Measurements from ENCODE around the gene GALNT1.

The GALNT1 gene

DNA sequence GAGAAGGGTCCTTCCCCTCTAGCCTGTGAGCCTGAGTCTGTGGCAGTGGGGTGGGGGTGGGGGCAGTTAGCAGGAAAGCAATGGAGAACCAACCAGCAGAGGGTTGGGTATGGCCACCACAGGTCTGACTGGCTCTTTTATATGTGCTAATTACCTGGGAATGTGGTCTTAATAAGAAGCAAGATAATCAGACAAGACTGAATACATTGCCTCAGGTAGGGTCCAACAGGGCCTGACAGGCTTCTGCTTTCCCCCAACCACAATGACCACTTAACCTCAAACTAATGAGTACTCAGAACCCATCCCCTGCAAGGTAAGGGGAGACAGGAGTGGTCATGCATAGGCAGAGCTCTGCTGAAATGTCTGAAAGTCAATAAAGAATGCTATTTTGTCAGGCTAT, 39.2 kb upstream of the GALNT1 start:
- H3K27ac ChIP-seq (ENCODE audit: low read depth, low read length): no peak overlapping the region
- H3K27me3 ChIP-seq (ENCODE audit: low read length): no peaks in the 10 kb centered on the region
- TF ChIP-seq, protein P1, sequence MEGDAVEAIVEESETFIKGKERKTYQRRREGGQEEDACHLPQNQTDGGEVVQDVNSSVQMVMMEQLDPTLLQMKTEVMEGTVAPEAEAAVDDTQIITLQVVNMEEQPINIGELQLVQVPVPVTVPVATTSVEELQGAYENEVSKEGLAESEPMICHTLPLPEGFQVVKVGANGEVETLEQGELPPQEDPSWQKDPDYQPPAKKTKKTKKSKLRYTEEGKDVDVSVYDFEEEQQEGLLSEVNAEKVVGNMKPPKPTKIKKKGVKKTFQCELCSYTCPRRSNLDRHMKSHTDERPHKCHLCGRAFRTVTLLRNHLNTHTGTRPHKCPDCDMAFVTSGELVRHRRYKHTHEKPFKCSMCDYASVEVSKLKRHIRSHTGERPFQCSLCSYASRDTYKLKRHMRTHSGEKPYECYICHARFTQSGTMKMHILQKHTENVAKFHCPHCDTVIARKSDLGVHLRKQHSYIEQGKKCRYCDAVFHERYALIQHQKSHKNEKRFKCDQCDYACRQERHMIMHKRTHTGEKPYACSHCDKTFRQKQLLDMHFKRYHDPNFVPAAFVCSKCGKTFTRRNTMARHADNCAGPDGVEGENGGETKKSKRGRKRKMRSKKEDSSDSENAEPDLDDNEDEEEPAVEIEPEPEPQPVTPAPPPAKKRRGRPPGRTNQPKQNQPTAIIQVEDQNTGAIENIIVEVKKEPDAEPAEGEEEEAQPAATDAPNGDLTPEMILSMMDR (IDR thresholded peaks at IDR 0.05; ENCODE audit: insufficient read depth, low read length, poor library complexity, severe bottlenecking): no peak
- no peak for TF ChIP-seq EZH2phosphoT487 (conservative IDR thresholded peaks at IDR 0.05; ENCODE audit: low read length)
- H2AFZ ChIP-seq (ENCODE audit: low read depth, low read length, severe bottlenecking): no peak overlapping the region
- no peaks in the 10 kb centered on the region for H3K79me2 ChIP-seq (ENCODE audit: insufficient read depth, low read length)
- H3K9ac ChIP-seq (ENCODE audit: low read length): no peak overlapping the region
- H3K9me2 ChIP-seq (replicated peaks; ENCODE audit: insufficient read depth, low read length): no peaks in the 10 kb centered on the region
- no peak overlapping the region for H3K4me3 ChIP-seq (ENCODE audit: insufficient read depth, low read length, poor library complexity, severe bottlenecking)
- H3K4me2 ChIP-seq (ENCODE audit: low read depth, low read length, poor library complexity, severe bottlenecking): no peak overlapping the region
- H3F3A ChIP-seq (ENCODE audit: insufficient read depth): no peaks in the 10 kb centered on the region
- no peaks in the 10 kb centered on the region for H4K20me1 ChIP-seq (ENCODE audit: low read depth, low read length)
- no peaks in the 10 kb centered on the region for H3K36me3 ChIP-seq (ENCODE audit: low read length)
- H3K9me3 ChIP-seq (ENCODE audit: insufficient read depth, low read length): peaks cover 5% of the 10 kb centered on the region; the same call in 1 of the 2 replicates

DNA sequence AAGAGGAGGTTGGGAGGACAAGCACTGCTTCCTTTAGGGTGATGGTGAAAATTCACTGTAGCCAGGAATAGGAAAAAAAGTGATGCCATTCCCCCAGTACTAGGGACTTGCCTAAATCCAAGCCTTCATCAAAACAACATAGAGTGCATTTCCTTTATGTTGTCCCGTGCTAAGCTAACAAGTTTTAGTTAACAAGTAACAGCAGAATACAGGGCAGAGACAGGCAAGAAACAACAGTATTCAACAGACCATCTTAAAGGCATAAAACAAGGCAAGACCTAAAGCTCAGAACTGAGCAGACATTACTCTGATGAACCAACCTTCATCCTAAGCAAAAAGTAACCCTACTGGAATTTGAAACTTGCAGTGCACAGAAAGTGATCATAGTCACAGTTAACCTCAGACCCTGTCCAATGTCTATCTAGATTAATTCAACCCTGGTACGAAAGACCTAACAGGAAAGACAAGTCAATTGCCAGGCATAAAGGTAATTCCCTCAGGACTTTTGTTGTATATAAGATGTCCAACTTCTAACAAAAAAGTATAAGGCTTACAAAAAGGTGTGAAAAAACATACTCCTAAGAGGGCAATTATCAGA, 34.4 kb upstream of the GALNT1 start:
- H3K27me3 ChIP-seq (ENCODE audit: low read length): no peaks in the 10 kb centered on the region
- TF ChIP-seq, protein P1 (IDR thresholded peaks at IDR 0.05; ENCODE audit: insufficient read depth, low read length, poor library complexity, severe bottlenecking): no peak
- no peak for TF ChIP-seq EZH2phosphoT487 (conservative IDR thresholded peaks at IDR 0.05; ENCODE audit: low read length)
- H3K36me3 ChIP-seq (ENCODE audit: low read length): no peaks in the 10 kb centered on the region
- no peak overlapping the region for H2AFZ ChIP-seq (ENCODE audit: low read depth, low read length, severe bottlenecking)
- H3K4me3 ChIP-seq (ENCODE audit: insufficient read depth, low read length, poor library complexity, severe bottlenecking): no peak overlapping the region
- H3K9me3 ChIP-seq (ENCODE audit: insufficient read depth, low read length): peaks cover 5% of the 10 kb centered on the region; the same call in 1 of the 2 replicates
- no peaks in the 10 kb centered on the region for H4K20me1 ChIP-seq (ENCODE audit: low read depth, low read length)
- no peak overlapping the region for H3K9ac ChIP-seq (ENCODE audit: low read length)
- no peaks in the 10 kb centered on the region for H3K9me2 ChIP-seq (replicated peaks; ENCODE audit: insufficient read depth, low read length)
- no peak overlapping the region for H3K4me2 ChIP-seq (ENCODE audit: low read depth, low read length, poor library complexity, severe bottlenecking)
- no peaks in the 10 kb centered on the region for H3K79me2 ChIP-seq (ENCODE audit: insufficient read depth, low read length)
- no peak overlapping the region for H3K27ac ChIP-seq (ENCODE audit: low read depth, low read length)
- H3F3A ChIP-seq (ENCODE audit: insufficient read depth): no peaks in the 10 kb centered on the region

DNA sequence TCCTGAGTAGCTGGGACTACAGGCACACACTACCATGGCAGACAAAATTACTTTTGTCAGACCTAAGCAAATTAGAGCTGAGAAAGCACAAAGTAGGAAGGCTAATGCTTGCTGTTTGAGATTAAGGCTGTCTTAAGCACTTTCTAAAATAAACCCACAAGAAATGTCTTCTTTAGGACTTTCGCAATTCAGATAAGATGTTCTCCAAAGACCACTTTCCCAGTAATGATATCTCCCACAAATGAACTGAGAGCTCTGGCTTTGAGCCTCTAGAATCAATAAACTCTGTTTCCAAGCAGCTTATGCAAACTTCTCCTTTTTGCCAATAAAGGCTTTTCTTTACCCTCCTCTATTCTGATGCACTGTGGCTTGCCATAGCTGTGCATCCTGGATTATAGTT, 32.0 kb upstream of the GALNT1 start:
- Histone ChIP-seq H3K36me3 (ENCODE audit: low read length) (no peaks in the 10 kb centered on the region), H3K9ac (ENCODE audit: low read length) (no peak overlapping the region), H3K9me3 (ENCODE audit: insufficient read depth, low read length) (no peaks in the 10 kb centered on the region), H4K20me1 (ENCODE audit: low read depth, low read length) (no peaks in the 10 kb centered on the region), H3K27ac (ENCODE audit: low read depth, low read length) (no peak overlapping the region), H2AFZ (ENCODE audit: low read depth, low read length, severe bottlenecking) (no peak overlapping the region), H3K4me2 (ENCODE audit: low read depth, low read length, poor library complexity, severe bottlenecking) (no peak overlapping the region), H3K9me2 (replicated peaks; ENCODE audit: insufficient read depth, low read length) (no peaks in the 10 kb centered on the region), H3K4me3 (ENCODE audit: insufficient read depth, low read length, poor library complexity, severe bottlenecking) (no peak overlapping the region), H3K79me2 (ENCODE audit: insufficient read depth, low read length) (no peaks in the 10 kb centered on the region), H3F3A (ENCODE audit: insufficient read depth) (no peaks in the 10 kb centered on the region), H3K27me3 (ENCODE audit: low read length) (no peaks in the 10 kb centered on the region)
- no peak for TF ChIP-seq EZH2phosphoT487 (conservative IDR thresholded peaks at IDR 0.05; ENCODE audit: low read length)
- TF ChIP-seq, protein P1 (IDR thresholded peaks at IDR 0.05; ENCODE audit: insufficient read depth, low read length, poor library complexity, severe bottlenecking): no peak

Measured in SU-DHL-6 (cell line).